DMS153 (cell line): Measurements from ENCODE around the gene ADARB2.

Experiments used
- DNase-seq: peaks from one replicate; lab custom pipeline; 2025; lab: John Stamatoyannopoulos, UW

ADARB2 gene

DNA sequence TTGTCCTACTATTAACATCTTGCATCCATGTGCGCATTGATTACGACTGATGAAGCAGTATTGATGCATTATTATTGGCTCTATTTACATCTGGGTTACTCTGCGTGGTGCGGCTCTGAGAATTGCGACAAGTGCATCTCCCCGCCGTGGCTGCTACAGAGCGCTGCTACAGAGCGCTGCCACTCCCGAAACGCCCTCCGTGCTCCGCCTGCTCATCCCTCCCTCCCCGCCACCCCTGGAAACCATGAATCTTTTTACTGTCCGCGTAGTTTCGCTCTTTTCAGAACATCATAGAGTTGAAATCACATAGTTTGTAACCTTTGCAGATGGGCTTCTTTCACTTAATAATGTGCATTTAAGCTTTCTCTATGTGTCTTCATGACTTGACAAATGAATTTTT is 74.1 kb downstream of the ADARB2 start:
- no peak for DNase-seq

DNA sequence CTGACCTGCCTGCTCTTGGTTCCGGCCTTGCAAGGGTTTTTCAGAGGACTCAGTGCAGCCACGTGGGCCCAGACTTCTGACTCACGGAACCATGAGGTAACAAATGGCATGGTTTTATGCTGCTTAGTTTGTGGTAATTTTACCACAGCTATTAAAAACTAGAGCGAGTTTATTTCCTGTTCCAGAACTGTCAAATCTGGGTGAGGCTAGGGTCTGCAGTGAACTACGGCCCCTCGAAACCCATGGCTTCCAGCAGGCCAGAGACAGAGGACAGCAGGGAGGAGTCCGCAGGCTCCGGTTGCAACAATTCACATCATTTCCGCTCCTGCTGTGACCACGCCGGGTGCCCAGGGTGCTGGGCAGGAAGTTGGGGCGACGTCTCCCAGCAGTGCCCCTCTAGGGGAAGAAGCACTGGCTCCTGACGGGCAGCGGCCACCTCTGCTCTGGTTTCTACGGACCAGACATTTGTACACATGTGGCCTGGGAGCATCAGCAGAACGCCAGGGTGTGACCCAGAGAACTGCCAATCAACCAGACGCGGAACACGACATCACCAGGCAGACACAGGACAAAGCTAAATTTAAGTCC is 74.8 kb downstream of the ADARB2 start:
- DNase-seq, result no peak

DNA sequence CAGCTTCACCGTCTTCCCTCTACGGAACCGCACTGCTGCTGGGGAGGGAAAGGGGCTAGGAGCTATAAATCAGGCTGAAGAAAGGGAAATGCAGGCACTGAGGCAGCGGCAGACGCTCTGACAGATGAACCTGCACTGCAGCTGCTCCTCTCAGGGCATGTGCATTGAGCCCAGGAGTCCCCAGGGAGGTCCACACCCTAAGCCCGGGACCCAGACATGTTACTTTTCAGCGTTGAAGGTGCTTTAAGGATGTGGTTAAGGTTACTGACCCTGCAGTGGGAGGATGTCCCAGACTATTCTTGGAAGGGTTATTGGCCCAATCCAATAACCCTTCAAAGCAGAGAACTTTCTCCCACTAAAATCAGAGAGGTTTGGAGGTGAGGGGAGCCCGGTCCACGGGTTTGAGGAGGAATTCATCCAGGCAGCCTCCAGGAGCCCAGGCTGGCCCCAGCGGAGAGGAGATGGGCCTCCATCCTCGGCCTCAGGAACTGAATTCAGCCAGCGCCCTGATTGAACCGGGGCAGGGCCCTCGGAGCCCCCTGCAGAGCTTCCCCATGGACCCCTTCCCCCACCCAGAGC is 75.4 kb downstream of the ADARB2 start:
- DNase-seq, result no peak

DNA sequence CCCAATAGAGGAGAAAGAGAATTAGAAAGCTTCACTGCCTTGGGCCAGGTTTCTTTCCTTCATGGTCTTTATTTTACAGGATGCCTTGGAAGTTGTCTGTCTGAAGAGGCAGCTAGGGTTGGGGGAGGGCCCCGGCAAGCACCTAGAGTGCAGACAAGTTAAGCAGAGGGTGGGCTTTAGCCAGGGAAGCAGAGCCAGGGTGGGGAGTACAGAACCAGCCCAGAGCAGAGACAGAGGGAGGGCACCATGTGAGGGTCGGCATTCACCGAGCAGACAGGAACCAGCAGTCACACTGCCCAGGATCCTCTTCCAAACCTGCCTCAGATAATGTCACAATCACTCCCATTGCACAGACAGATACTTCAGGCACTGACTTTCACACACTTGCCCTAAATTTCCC is 75.9 kb downstream of the ADARB2 start:
- no peak for DNase-seq

DNA sequence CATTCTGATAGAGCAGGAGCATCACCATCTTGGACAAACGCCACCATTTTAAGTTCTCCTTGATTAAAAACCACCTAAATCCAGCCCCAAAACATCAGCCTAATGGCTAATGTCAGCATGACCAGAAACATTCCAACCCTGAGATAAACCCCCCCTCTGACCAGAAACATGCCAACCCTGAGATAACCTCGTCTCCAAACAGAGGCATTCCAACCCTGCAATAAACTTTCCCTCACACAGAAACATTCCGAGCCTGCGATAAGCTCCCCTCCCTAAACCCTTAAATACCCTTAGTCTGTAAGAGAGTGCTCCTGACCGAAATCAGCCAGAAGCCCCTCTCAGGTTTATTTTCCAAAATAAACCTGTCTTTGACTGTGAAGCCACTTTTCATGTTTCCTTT is 76.5 kb downstream of the ADARB2 start:
- DNase-seq, result no peak

DNA sequence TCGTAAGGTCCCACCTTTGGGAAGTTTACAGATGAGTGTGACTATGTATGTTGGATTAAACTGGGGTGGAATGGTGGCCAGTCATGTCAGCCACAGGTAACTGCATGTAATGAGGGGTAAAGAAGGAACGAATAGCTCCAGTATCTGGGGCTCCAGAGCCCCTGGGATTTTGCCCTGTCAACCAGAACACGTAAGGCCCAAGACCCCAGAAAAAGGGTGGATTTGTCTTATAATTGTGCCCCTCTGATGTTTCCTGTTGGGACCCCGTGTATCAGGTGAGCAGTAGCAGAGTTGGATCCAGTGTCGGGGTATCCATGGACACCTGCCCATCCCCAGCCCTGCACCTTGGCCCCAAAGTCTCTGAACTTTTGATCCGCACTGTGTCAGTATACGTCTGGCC is 76.9 kb downstream of the ADARB2 start:
- no peak for DNase-seq

DNA sequence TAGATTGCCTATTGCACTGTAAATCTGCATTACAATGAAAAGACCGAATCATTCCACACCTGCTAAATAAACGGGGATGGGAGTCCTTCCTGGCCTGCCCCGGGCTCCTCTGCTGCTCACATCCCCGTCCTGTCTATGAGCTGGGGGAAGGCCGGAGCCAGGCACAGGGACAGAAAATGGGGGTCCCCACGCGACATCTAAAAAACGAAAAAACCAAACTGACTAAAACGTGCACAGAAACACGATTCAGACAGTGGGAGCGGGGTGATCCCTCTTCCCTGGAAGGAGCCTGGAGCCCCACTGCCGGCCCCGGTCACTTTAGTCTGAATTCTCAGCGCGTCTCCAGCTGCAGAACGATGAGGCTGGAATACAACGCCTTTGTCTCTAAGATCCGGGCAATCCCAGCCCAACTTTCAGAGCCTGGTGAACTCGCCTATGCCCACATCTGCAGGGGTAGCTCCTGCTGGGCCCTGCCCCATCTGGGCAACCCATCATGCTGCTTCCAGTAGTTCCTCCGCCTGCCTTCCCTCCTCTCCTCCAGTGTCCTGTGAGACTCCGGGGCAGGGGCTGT is 78.0 kb downstream of the ADARB2 start:
- no peak for DNase-seq

DNA sequence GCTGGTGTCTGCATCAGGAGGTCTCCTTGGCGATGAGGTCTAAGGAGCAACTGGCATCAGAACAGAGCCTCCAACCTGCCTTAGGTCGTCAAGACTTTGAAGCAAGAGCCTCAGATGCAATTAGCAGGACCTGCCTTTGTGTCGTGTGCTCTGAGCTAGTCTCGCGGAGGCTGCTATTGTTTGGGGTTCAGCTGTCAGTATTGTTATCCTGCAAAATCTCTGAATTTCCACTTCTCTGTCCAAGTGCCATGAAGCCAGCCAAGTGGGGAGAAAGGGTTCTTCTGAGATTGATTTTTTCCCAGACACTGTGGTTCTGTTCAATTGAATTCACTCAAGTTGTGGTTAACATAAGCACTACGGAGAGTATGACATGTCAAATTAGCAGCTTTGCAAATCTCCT is 78.7 kb downstream of the ADARB2 start:
- no peak for DNase-seq

DNA sequence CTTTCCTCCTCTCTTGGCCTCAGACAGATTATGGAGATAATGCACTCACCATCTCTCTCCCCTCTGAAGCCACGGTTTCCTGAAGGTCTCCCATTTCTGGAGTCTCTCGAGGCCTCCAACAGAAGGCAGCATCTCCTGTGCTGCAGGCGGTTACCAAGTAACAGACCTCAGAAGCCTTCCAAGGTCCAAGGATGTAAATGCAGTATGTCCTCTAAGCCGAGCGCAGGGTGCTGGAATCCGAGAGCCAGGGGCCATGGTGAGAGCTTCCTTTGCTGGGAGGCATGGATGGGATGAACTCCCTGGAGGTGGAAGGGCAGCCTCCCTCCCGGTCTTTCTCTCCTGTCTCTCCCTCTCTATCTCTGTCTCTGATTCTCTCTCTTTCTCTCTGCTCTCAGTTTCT is 79.8 kb downstream of the ADARB2 start:
- DNase-seq, result no peak

DNA sequence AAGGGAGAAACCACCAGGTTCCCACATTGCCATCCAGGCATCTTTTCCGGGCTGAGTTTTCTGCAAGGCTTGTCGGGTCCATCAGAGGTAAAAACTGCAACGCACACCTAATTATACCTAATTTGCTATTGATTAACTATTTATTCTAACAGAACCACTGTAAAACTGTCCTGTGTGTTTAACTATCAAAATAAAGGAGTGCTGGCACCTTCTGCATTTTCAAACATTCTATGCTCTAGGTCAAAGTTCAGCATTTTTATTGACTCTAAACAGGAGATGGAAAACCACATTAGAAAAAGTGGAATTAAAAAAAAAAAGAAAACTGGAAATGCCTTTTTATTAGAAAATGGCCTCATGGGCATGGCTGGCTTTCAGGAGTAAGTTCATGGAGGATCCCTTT is 82.0 kb downstream of the ADARB2 start:
- no peak for DNase-seq

DNA sequence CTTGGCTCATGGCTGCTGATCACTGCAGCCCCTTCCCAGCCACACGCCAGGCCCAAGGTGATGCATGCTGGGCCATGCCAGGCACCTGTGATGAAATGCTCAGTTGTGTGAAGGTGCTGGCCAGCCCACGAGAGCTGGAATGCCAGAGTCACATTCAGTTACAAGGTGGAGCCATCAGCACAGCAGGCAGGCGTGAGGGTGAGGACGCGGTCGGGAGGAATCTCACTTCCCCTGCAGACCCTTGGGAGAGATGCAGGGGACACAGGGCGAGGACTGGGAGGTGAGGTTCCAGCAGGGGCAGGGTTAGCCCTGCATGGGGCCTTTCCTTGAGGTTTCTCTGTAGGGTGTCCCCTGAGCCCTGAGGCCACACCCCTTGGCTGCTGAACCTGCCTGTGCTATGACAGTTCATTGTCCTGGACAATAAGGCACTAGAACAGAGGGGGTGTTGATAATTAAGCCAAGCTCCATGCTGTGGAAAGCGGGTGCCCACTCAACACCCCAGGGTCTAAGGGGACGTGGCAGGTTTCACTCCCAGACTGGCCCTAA is 82.4 kb downstream of the ADARB2 start:
- no peak for DNase-seq

DNA sequence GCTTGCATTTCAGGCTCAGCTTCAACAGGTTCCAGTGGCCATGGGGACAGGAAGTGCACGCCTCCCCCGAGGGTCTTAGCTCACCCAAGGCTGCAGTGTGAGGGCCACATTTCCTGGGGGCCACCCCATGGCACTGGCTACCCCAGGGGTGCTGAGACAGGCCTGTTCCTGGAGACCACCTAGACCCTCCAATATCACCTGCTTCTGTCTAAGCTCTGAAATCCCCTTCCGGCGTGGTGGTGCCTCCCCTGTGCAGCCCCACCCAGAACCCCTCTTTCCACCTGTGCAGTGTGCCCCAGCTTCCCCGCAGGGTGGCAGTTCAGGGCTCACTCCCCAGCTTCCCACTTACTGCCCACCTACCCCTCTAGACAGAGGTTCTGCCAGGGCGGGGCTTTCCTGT is 83.1 kb downstream of the ADARB2 start:
- no peak for DNase-seq

DNA sequence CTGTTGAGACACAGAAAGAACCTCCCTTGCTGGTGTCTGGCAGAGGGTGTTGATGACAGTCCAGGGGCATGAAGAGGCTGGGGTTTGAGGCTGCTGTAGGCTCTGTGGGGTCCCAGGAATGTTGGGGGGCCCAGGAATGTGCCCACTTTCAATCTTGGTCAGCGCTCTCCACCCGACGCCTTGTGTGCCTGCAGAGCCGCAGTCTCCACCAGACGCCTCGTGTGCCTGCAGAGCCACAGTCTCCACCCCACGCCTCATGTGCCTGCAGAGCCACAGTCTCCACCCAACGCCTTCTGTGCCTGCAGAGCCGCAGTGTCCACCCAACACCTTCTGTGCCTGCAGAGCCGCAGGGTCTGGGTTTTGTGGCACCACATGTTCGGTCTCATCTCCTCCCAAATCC is 84.0 kb downstream of the ADARB2 start:
- DNase-seq, result no peak

DNA sequence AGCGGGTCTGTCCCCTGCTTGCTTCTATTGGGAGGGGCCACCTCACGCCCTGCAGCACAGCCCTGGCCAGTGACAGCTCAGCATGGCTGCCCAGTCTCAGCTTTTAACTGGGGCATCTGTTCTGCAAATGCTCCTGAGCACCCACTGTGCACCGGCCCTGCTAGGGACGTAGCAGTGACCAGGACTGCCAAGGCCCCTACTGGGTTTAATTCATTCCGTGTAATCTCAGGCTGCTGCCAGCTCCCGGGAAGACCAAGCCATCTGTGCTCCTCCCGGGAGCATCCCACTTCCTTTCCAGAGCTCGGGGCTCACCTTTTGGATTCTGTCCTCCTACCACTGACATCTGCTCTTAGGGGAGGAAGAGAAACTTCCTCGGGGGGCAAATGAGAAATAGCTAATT is 85.2 kb downstream of the ADARB2 start:
- no peak for DNase-seq

DNA sequence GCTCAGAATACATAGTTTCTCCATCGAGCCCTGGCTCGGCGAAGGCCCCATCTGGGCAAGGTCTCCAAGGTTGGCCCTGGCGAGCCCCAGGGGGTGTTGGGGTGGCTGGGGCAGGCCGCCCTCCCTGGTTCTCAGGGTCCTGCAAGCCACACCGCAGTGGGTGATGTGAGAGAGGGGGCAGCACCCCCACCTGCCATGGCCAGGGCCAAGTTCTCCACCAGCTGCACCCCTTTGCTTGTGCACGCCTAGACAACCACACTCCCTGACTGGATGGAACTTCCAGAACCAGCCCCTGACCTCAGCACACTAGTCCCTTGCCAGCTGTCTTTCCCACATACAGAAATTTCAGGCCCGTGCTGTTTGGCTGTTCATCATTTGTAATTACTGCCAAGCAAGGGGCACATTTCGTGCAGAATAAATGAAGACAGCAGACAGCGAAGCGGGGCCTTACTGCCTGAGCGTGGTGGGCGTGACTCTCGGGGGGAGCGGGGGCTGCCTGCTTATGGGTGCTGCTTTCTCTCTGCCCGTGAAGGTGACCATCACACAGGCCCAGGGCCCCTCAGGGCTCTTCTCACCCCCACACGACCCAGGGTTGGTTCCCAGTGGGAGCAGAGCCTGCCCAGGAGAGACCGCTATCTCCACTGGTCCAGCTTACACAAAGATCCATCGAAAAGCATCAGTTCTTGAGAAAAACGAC is 85.9 kb downstream of the ADARB2 start:
- DNase-seq, result no peak

DNA sequence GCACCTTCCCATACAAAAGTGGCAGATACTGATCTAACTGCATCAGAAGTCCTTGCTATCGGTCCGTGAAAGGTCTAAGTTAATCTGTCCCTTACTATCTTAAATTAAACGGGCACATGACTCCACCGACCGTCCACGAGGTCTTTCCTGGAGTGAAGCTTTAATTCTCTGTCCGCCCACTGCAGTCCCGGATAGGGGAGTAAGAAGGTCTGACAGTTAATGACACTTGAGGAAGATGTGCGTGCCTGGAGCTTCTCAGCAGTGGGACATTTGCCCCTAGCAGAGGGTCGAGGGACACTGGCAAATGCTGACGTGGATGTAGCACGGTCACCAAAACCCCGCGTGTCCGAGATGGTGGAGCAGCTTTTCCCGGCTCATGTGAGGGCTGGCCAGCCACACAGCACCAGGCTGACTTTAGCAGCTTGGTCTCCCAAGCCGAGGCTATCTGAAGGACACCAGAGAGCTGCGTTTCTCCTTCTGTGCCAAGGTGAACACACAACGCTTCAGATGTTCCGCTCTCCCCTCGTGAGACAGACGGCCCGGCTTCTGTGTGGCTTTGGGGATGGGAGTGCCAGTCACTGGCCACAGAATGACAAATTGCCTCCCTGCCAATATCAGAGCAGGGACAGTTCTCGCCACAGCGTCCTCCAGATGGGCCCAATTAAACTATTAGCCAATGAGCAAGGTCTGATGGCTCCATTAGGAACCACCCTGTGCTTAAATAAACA is 86.6 kb downstream of the ADARB2 start:
- no peak for DNase-seq

DNA sequence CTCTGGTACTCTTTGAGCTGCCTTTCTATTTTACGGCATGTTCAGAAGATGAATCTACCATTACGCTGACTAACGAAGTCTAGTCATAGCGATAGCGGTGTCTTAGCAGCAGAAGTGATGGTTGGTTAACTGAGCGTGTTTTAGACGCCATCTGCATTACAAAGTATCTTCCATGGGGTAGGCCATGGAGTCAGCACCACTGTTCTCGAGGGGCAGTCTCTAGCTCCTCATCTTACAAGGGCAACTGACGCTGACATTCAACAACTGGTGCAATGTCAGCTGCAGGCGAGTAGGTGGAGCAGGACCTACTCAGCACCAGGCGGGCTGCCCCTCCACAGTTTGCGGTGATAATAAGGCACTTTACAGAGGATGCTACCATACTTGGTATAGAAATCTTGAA is 88.7 kb downstream of the ADARB2 start:
- DNase-seq, result no peak

DNA sequence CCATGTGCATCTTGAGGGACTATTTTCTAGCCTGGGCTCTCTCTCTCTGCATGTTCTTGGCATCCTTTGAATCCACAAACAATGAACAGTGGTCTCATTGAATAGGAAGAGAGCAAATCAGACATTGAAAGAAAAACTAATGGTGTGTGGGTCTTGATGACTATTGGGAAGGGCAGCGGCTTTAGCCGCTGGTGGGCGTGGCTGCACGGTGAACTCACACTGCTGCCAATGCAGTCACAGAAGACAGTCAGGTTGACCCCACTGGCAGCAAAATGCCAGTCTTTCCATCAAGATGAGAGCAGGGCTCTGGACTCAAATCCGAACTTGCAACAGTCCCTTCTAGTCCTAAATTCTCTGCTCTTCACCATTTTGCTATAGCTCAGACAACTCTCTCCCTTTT is 91.0 kb downstream of the ADARB2 start:
- no peak for DNase-seq

DNA sequence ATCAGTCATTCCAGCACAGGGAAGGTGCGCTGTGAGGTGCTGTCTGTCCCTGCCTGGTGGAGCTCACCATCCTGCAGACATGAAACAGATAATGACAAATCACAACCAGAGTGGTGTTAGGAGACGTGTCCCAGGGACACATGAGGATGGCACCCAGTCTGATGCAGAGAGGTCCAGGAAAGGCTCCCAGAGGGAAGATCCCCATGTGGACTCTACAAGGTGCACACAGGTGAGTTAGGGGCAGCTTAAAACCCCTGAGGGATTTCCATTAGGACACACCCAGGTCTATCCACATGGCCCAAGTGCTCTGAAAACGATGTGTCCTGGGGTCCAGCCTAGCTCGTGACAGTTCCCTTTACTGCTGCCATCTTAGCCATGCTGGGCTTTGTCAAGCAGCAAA is 91.4 kb downstream of the ADARB2 start:
- no peak for DNase-seq

DNA sequence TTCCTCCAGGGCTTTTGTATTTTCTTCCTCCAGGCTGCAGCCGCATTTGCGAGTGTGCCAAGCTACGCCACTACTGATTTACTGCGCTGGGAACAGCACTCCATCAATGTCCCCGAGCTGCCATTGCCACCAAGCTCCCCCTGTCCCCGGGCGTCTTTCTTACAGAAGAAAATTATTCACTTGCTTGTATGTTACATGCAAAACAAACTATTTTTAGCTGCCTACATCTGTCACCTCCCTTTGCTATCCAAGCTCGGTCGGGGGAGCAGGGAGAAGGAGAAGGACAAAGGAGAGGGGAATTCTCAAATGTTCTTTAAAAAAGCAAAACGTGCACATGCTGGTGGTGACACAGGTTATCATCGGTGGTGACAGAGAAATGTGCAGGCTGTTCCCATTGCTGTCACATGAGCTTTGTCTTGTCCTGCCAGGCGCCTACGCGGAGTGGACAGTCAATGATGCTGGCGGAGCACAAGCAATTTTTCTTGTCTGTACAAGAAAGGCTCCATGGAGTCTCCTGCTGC is 93.1 kb downstream of the ADARB2 start:
- no peak for DNase-seq

DNA sequence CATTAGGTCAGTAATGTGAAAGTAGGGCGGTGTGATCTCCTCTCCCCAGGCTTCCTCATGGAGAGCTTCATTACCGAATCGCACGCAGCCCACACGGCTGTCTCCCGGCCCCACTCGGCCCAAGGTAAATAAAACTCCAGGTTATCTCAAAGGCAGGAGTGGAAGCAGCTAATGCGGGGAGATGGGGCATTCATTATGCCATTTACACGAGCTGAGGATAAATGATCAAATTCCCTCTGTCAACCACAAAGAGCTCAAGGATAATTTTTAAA is 93.5 kb downstream of the ADARB2 start:
- DNase-seq, result peak; percentile 12

DNA sequence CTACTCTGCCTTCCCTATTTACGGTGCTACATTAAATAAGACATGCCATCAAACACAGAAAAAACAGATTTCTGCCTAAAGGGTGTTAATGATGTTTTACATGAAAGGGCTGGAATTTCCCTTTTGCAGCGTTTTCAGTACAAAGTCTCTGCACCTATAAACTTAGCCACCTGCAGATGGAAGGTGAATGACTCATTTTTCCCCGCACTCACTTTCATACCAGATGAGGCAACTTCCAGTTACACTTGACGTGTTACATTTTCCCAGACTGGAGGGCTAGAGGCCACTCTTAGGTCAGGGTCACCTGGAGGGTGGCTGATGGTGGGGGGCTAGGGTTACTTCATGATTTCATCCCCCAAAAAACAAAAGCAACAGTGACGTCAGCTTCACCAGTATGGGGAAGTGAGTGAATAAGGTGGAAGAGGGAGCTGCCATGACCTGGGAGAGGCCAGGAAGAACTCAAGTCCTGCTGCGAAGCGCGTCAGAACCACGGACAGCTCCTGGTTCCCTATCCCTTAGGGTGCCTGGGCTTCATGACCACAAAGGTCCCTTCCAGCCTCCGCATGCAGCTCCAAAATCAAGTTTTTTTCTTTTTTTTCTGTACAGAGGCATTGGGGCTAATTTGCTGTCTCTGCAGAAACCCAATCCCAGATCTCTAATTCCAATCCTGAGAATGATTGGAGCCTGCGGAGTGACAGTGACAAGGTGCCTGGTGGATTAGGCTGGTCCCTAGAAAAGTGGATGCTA is 94.0 kb downstream of the ADARB2 start:
- no peak for DNase-seq
